ENCODE results near the gene CANX.

- TF ChIP-seq TAF1 (IDR thresholded peaks at IDR 0.05; ENCODE audit: low read depth) (no peak), NFIC (IDR thresholded peaks at IDR 0.05) (no peak)
- TF ChIP-seq, protein P1, sequence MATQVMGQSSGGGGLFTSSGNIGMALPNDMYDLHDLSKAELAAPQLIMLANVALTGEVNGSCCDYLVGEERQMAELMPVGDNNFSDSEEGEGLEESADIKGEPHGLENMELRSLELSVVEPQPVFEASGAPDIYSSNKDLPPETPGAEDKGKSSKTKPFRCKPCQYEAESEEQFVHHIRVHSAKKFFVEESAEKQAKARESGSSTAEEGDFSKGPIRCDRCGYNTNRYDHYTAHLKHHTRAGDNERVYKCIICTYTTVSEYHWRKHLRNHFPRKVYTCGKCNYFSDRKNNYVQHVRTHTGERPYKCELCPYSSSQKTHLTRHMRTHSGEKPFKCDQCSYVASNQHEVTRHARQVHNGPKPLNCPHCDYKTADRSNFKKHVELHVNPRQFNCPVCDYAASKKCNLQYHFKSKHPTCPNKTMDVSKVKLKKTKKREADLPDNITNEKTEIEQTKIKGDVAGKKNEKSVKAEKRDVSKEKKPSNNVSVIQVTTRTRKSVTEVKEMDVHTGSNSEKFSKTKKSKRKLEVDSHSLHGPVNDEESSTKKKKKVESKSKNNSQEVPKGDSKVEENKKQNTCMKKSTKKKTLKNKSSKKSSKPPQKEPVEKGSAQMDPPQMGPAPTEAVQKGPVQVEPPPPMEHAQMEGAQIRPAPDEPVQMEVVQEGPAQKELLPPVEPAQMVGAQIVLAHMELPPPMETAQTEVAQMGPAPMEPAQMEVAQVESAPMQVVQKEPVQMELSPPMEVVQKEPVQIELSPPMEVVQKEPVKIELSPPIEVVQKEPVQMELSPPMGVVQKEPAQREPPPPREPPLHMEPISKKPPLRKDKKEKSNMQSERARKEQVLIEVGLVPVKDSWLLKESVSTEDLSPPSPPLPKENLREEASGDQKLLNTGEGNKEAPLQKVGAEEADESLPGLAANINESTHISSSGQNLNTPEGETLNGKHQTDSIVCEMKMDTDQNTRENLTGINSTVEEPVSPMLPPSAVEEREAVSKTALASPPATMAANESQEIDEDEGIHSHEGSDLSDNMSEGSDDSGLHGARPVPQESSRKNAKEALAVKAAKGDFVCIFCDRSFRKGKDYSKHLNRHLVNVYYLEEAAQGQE (IDR thresholded peaks at IDR 0.05; ENCODE audit: low read depth), result no peak
- TF ChIP-seq, protein P2, sequence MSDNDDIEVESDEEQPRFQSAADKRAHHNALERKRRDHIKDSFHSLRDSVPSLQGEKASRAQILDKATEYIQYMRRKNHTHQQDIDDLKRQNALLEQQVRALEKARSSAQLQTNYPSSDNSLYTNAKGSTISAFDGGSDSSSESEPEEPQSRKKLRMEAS (IDR thresholded peaks at IDR 0.05), result no peak
Observed at GRCh38 chr5:179753971-179754370, 55.2 kb downstream of the CANX start.
